WERI-Rb-1 (cell line): ENCODE measurements around the gene WHRN.
A peak's percentile ranks its signal among the peaks of the same experiment; 100 is the strongest.

Source experiments
- DNase-seq: peaks from one replicate; pipeline ENCODE4 v3.0.0-alpha.2; 2020
- H3K27ac ChIP-seq: fragments of 250-450 bp; sonication (Bioruptor Pico); 2 replicates; pipeline ENCODE4 v1.5.1; 2020; ENCODE audit warnings: mild to moderate bottlenecking, moderate library complexity
- H3K27me3 ChIP-seq: fragments of 250-450 bp; sonication (Bioruptor Pico); 2 replicates; pipeline ENCODE4 v1.5.1; 2021; ENCODE audit warnings: mild to moderate bottlenecking, low read depth, moderate library complexity; ENCODE audit not compliant: insufficient read depth, severe bottlenecking
- H3K36me3 ChIP-seq: fragments of 250-450 bp; sonication (Bioruptor Pico); 2 replicates; pipeline ENCODE4 v1.5.1; 2020; ENCODE audit warnings: mild to moderate bottlenecking, moderate library complexity
- H3K4me3 ChIP-seq: 2 replicates; pipeline ENCODE4 v1.5.1; 2011; ENCODE audit warnings: low read depth, mild to moderate bottlenecking, control low read depth, low read length
- H3K9me3 ChIP-seq: fragments of 250-450 bp; sonication (Bioruptor Pico); 2 replicates; pipeline ENCODE4 v1.5.1; 2021; ENCODE audit warnings: mild to moderate bottlenecking, moderate library complexity; ENCODE audit not compliant: severe bottlenecking
- CTCF ChIP-seq: IDR thresholded peaks from 2 replicates; pipeline ENCODE4 v1.5.1; 2011; ENCODE audit warnings: low read depth, mild to moderate bottlenecking, control low read depth, inconsistent platforms, low read length

Gene WHRN

GRCh38 chr9:114513055-114513958, 8.0 kb upstream of the WHRN start:
- DNase-seq = no peak
- H3K27me3 ChIP-seq = peaks cover 12% of the 10 kb centered on the region
- H3K36me3 ChIP-seq = no peaks in the 10 kb centered on the region
- H3K9me3 ChIP-seq = peaks cover 4% of the 10 kb centered on the region
- no peak overlapping the region for H3K27ac ChIP-seq
- no peak overlapping the region for H3K4me3 ChIP-seq
- no peak for TF ChIP-seq CTCF

GRCh38 chr9:114511978-114512874, 7.0 kb upstream of the WHRN start:
- Histone ChIP-seq H3K9me3 (no peaks in the 10 kb centered on the region), H3K4me3 (no peak overlapping the region), H3K27ac (no peak overlapping the region), H3K27me3 (peaks cover 21% of the 10 kb centered on the region), H3K36me3 (no peaks in the 10 kb centered on the region)
- no peak for TF ChIP-seq CTCF
- no peak for DNase-seq

DNA sequence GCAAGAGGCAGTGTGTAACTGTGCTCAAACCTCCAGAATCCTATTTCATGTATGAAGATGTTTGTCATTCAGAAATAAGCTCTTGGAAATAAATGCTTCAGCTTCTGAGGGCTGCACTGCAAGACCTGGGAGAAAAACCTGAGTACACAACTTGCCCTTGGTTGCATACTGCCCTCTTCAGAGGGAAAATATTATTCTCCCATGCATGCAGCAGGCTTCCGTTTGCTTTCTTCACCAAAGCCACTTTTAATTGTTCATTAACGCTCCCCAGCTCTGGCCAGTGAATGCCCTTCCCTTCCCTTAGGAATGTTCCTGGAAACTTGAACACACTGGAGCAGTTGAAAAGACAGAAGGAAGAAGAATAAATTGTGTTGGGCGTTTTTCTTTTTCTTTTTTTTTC, 2.5 kb upstream of the WHRN start:
- no peaks in the 10 kb centered on the region for H3K9me3 ChIP-seq
- H3K27ac ChIP-seq = no peak overlapping the region
- no peaks in the 10 kb centered on the region for H3K36me3 ChIP-seq
- TF ChIP-seq CTCF = peak; percentile 69
- peaks cover 27% of the 10 kb centered on the region for H3K27me3 ChIP-seq
- peak; percentile 27 for DNase-seq
- H3K4me3 ChIP-seq = no peak overlapping the region

GRCh38 chr9:114506082-114506390, 763 bp upstream of the WHRN start:
- TF ChIP-seq CTCF = no peak
- H3K36me3 ChIP-seq = no peaks in the 10 kb centered on the region
- no peak overlapping the region for H3K27ac ChIP-seq
- peak overlapping the region; percentile 55 for H3K4me3 ChIP-seq
- no peaks in the 10 kb centered on the region for H3K9me3 ChIP-seq
- peaks cover 27% of the 10 kb centered on the region for H3K27me3 ChIP-seq
- no peak for DNase-seq

- H3K9me3 ChIP-seq = no peaks in the 10 kb centered on the region
- TF ChIP-seq CTCF = peak; percentile 89
- H3K27ac ChIP-seq = peak overlapping the region; percentile 31; the same call in 1 of the 2 replicates
- H3K27me3 ChIP-seq = peaks cover 27% of the 10 kb centered on the region
- H3K4me3 ChIP-seq = peak overlapping the region; percentile 55
- H3K36me3 ChIP-seq = no peaks in the 10 kb centered on the region
- DNase-seq = peak; percentile 84
These were observed 709 bp downstream of the WHRN start for GRCh38 chr9:114504341-114505186.
